NT2/D1 (cell line): ENCODE data around the gene RGS2.

Source experiments
- SUZ12 ChIP-seq: IDR thresholded peaks from 2 replicates; pipeline ENCODE4 v1.6.1; 2011; ENCODE audit not compliant: insufficient read length, insufficient read depth; ENCODE audit errors: extremely low read depth
- YY1 ChIP-seq: IDR thresholded peaks from 2 replicates; pipeline ENCODE4 v1.6.1; 2011; ENCODE audit not compliant: insufficient read length, insufficient read depth
- ZNF274 ChIP-seq: IDR thresholded peaks from 2 replicates; pipeline ENCODE4 v1.6.1; 2011; ENCODE audit warnings: mild to moderate bottlenecking, low read depth, low read length

GRCh38 chr1:192803501-192803900 is 5.3 kb upstream of the RGS2 start:
- no peak for TF ChIP-seq SUZ12
- TF ChIP-seq ZNF274 = no peak
- TF ChIP-seq YY1 = no peak
